PC-3 (cell line): ENCODE results near the gene CTU1. TPM values are rescaled to one million over a fixed set of nuclear protein-coding genes. Genes with fewer than 3 reads are reported as not detected.

Experiments used
- ATAC-seq: fragments of 200-7000 bp; cut with Tn5 transposase; 2 replicates; pipeline ENCODE4 v1.9.1; 2020; ENCODE audit warnings: mild to moderate bottlenecking, moderate library complexity
- BruUV-seq: library from RNA; stranded (reverse); fragments of 400-500 nt; replicated peaks from 2 replicates; lab custom pipeline; 2021; lab: Mats Ljungman, UMichigan
- CTCF ChIA-PET: fragments of 300-600 bp; sonication (Branson Sonifier 250); formaldehyde crosslinking; loops from one replicate; lab custom pipeline; 2022; ENCODE audit warnings: antibody characterized with exemption; lab: Charles Lee
- POLR2A ChIA-PET: fragments of 300-600 bp; sonication (Branson Sonifier 250); formaldehyde crosslinking; loops from one replicate; lab custom pipeline; 2022; ENCODE audit warnings: antibody characterized with exemption; ENCODE audit not compliant: unreplicated experiment; lab: Charles Lee
- DNase-seq: peaks from one replicate; pipeline ENCODE4 v3.0.0-alpha.2; 2015
- H2AFZ ChIP-seq: fragments of 300-600 bp; sonication (generic); 2 replicates; pipeline ENCODE4 v1.6.0; 2016; ENCODE audit warnings: antibody characterized with exemption, low read length
- H3F3A ChIP-seq: fragments of 300-600 bp; sonication (generic); one replicate; pipeline ENCODE4 v1.6.0; 2017; ENCODE audit warnings: antibody characterized with exemption, low read length, control low read depth, mild to moderate bottlenecking; ENCODE audit not compliant: unreplicated experiment
- H3K27ac ChIP-seq: fragments of 300-600 bp; sonication (generic); 2 replicates; pipeline ENCODE4 v1.5.1; 2016; ENCODE audit warnings: mild to moderate bottlenecking, low read length
- H3K27me3 ChIP-seq: fragments of 300-600 bp; sonication (generic); 2 replicates; pipeline ENCODE4 v1.6.1; 2016; ENCODE audit warnings: low read length, mixed read lengths
- H3K36me3 ChIP-seq: fragments of 300-600 bp; sonication (generic); 2 replicates; pipeline ENCODE4 v1.6.1; 2016; ENCODE audit warnings: low read depth, mixed run types, low read length, mixed read lengths
- H3K4me1 ChIP-seq: fragments of 300-600 bp; sonication (generic); 2 replicates; pipeline ENCODE4 v1.5.1; 2016; ENCODE audit warnings: low read length; ENCODE audit not compliant: insufficient read depth
- H3K4me2 ChIP-seq: fragments of 300-600 bp; sonication (generic); 2 replicates; pipeline ENCODE4 v1.6.0; 2016; ENCODE audit warnings: low read length
- H3K4me3 ChIP-seq: fragments of 300-600 bp; sonication (generic); 2 replicates; pipeline ENCODE4 v1.5.1; 2016; ENCODE audit warnings: mild to moderate bottlenecking, low read length, mixed read lengths
- H3K79me2 ChIP-seq: fragments of 300-600 bp; sonication (generic); 2 replicates; pipeline ENCODE4 v1.6.1; 2017; ENCODE audit warnings: low read length, mixed read lengths
- H3K9ac ChIP-seq: fragments of 300-600 bp; sonication (generic); 2 replicates; pipeline ENCODE4 v1.6.0; 2016; ENCODE audit warnings: mild to moderate bottlenecking, low read length
- H3K9me2 ChIP-seq: fragments of 300-600 bp; sonication (generic); replicated peaks from 2 replicates; pipeline ENCODE4 v1.6.1; 2016; ENCODE audit warnings: mixed run types, low read length, mixed read lengths
- H3K9me3 ChIP-seq: fragments of 300-600 bp; sonication (generic); 2 replicates; pipeline ENCODE4 v1.6.1; 2016; ENCODE audit warnings: low read length, mixed read lengths
- H4K20me1 ChIP-seq: fragments of 300-600 bp; sonication (generic); 2 replicates; pipeline ENCODE4 v1.6.1; 2016; ENCODE audit warnings: low read length, mixed read lengths
- CTCF ChIP-seq: fragments of 300-600 bp; sonication (generic); conservative IDR thresholded peaks from 2 replicates; pipeline ENCODE4 v1.5.1; 2017; ENCODE audit warnings: antibody characterized with exemption, low read depth, mild to moderate bottlenecking, low read length
- EZH2 ChIP-seq: fragments of 300-600 bp; sonication (generic); IDR thresholded peaks from one replicate; pipeline ENCODE4 v1.6.1; 2017; ENCODE audit warnings: antibody characterized with exemption, mild to moderate bottlenecking, low read length; ENCODE audit not compliant: unreplicated experiment
- EZH2phosphoT487 ChIP-seq: fragments of 300-600 bp; sonication (generic); IDR thresholded peaks from 2 replicates; pipeline ENCODE4 v1.6.1; 2018; ENCODE audit warnings: mild to moderate bottlenecking, antibody characterized with exemption, low read length, borderline replicate concordance
- intact Hi-C: fragments of 100-400 bp; cut with micrococcal nuclease; formaldehyde crosslinking; loops from 2 replicates; pipeline ENCODE4 v1.9.0; 2023
- total RNA-seq: library from RNA; depleted of rRNA; stranded (reverse); fragments of >200 nt; gene quantifications from 2 replicates; pipeline ENCODE4 v1.2.3, GENCODE V29; 2014

CTU1 gene
- total RNA-seq, 1 experiment from 2014 or later: 29.0 TPM

GRCh38 chr19:51079481-51080110 is 28.6 kb downstream of the CTU1 start:
- DNase-seq (no peak), ATAC-seq (no peak)
- H3K36me3 ChIP-seq: no peaks in the 10 kb centered on the region
- no peaks in the 10 kb centered on the region for H3K79me2 ChIP-seq
- ChIA-PET POLR2A (no interaction called here), CTCF (no interaction called here)
- H3K9me3 ChIP-seq: no peaks in the 10 kb centered on the region
- H2AFZ ChIP-seq: no peak overlapping the region
- H3K9me2 ChIP-seq: no peaks in the 10 kb centered on the region
- H3K4me2 ChIP-seq: no peak overlapping the region
- no TSS peak for BruUV-seq
- H3K9ac ChIP-seq: no peak overlapping the region
- no peaks in the 10 kb centered on the region for H3K4me1 ChIP-seq
- H4K20me1 ChIP-seq: no peaks in the 10 kb centered on the region
- intact Hi-C loops: no loop called here
- no peak for TF ChIP-seq CTCF
- TF ChIP-seq EZH2phosphoT487: no peak
- TF ChIP-seq EZH2: no peak
- no peaks in the 10 kb centered on the region for H3K27me3 ChIP-seq
- H3F3A ChIP-seq: no peaks in the 10 kb centered on the region
- H3K27ac ChIP-seq: no peak overlapping the region
- H3K4me3 ChIP-seq: no peak overlapping the region

- Histone ChIP-seq H3F3A (no peaks in the 10 kb centered on the region), H2AFZ (no peak overlapping the region), H3K9me3 (peaks cover 6% of the 10 kb centered on the region), H4K20me1 (no peaks in the 10 kb centered on the region), H3K36me3 (no peaks in the 10 kb centered on the region), H3K4me2 (no peak overlapping the region), H3K27ac (no peak overlapping the region), H3K9me2 (no peaks in the 10 kb centered on the region), H3K9ac (no peak overlapping the region), H3K4me1 (no peaks in the 10 kb centered on the region), H3K27me3 (no peaks in the 10 kb centered on the region), H3K4me3 (no peak overlapping the region), H3K79me2 (no peaks in the 10 kb centered on the region)
- no TSS peak for BruUV-seq
- intact Hi-C loops: no loop called here
- DNase-seq (no peak), ATAC-seq (no peak)
- ChIA-PET POLR2A (no interaction called here), CTCF (interaction anchor here (0.6 kb wide), 1 partner anchor 18 kb away, joined by 3 read pairs; no protein-coding TSS in a partner anchor)
- TF ChIP-seq CTCF (no peak), EZH2 (no peak), EZH2phosphoT487 (no peak)
Observed at GRCh38 chr19:51078731-51079130, 29.5 kb downstream of the CTU1 start.

GRCh38 chr19:51078104-51078503 is 30.1 kb downstream of the CTU1 start:
- peaks cover 7% of the 10 kb centered on the region for H3K9me3 ChIP-seq
- H3F3A ChIP-seq: no peaks in the 10 kb centered on the region
- H3K4me3 ChIP-seq: no peak overlapping the region
- H3K9me2 ChIP-seq: no peaks in the 10 kb centered on the region
- no peaks in the 10 kb centered on the region for H3K4me1 ChIP-seq
- ATAC-seq: no peak
- DNase-seq: no peak
- ChIA-PET CTCF (interaction anchor here (0.6 kb wide), 1 partner anchor 18 kb away, joined by 3 read pairs; no protein-coding TSS in a partner anchor), POLR2A (no interaction called here)
- no peak overlapping the region for H2AFZ ChIP-seq
- no peaks in the 10 kb centered on the region for H3K79me2 ChIP-seq
- no peak overlapping the region for H3K4me2 ChIP-seq
- BruUV-seq: no TSS peak
- no peaks in the 10 kb centered on the region for H3K27me3 ChIP-seq
- H4K20me1 ChIP-seq: no peaks in the 10 kb centered on the region
- no peak overlapping the region for H3K9ac ChIP-seq
- TF ChIP-seq EZH2: no peak
- TF ChIP-seq EZH2phosphoT487: no peak
- no peak for TF ChIP-seq CTCF
- intact Hi-C loops: no loop called here
- no peaks in the 10 kb centered on the region for H3K36me3 ChIP-seq
- H3K27ac ChIP-seq: no peak overlapping the region
